SK-N-SH (cell line): ENCODE results near the gene NYNRIN. TPM values are rescaled to one million over a fixed set of nuclear protein-coding genes. Genes with fewer than 3 reads are reported as not detected.

Experiments used
- CTCF ChIA-PET: fragments of 300-600, 350-600 bp; formaldehyde crosslinking; extraction: SDS; loops from one replicate; lab custom pipeline; 2021; lab: Yijun Ruan, JAX
- POLR2A ChIA-PET: fragments of 350-600 bp; sonication (Branson Sonifier 250); formaldehyde crosslinking; extraction: SDS; loops from one replicate; lab custom pipeline; 2020; ENCODE audit warnings: antibody characterized with exemption, inconsistent platforms; lab: Yijun Ruan, JAX
- DNase-seq: peaks from one replicate; pipeline ENCODE4 v3.0.0; 2012
- H2AFZ ChIP-seq: fragments of 200-600 bp; sonication (generic); 2 replicates; pipeline ENCODE4 v1.8.1; 2016; ENCODE audit warnings: antibody characterized with exemption, mild to moderate bottlenecking, low read depth
- H3F3A ChIP-seq: fragments of 200-600 bp; sonication (generic); replicated peaks from 2 replicates; pipeline ENCODE3; 2016; ENCODE audit warnings: antibody characterized with exemption, mild to moderate bottlenecking; ENCODE audit not compliant: insufficient read depth
- H3K27ac ChIP-seq, 2 experiments: fragments of 200-500 bp in 1 of 2; fragments of 200-600 bp in 1 of 2; sonication (Bioruptor generic) in 1 of 2; sonication (generic), shearing (Covaris generic) in 1 of 2; 2 replicates each; pipeline versions ENCODE4 v1.5.1 to v1.6.1; 2014 to 2016; ENCODE audit warnings: low read depth in 2 of 2, inconsistent platforms in 1 of 2, low read length in 1 of 2, mild to moderate bottlenecking in 1 of 2, mixed read lengths in 1 of 2
- H3K27me3 ChIP-seq: fragments of 200-600 bp; sonication (generic), shearing (Covaris generic); 2 replicates; pipeline ENCODE4 v1.6.1; 2016; ENCODE audit warnings: mixed run types; ENCODE audit not compliant: insufficient read depth
- H3K36me3 ChIP-seq, 2 experiments: fragments of 200-500 bp in 1 of 2; fragments of 200-600 bp in 1 of 2; sonication (Bioruptor generic) in 1 of 2; sonication (generic) in 1 of 2; replicated peaks in 1 of 2; 2 replicates each; pipeline versions ENCODE3 to v1.5.1; 2014 to 2016; ENCODE audit warnings: low read length in 1 of 2, mild to moderate bottlenecking in 1 of 2; ENCODE audit not compliant: insufficient read depth in 2 of 2, control insufficient read depth in 1 of 2
- H3K4me1 ChIP-seq, 2 experiments: fragments of 200-500 bp in 1 of 2; fragments of 200-600 bp in 1 of 2; sonication (Bioruptor generic) in 1 of 2; sonication (generic), shearing (Covaris generic) in 1 of 2; 2 replicates each; pipeline versions ENCODE4 v1.5.1 to v1.6.1; 2014 to 2016; ENCODE audit warnings: low read depth in 1 of 2, low read length in 1 of 2, mixed run types in 1 of 2; ENCODE audit not compliant: insufficient read depth in 2 of 2, control insufficient read depth in 1 of 2
- H3K4me2 ChIP-seq: fragments of 200-600 bp; sonication (generic), shearing (Covaris generic); 2 replicates; pipeline ENCODE4 v1.6.1; 2017; ENCODE audit warnings: mixed run types
- H3K4me3 ChIP-seq, 2 experiments: fragments of 200-500 bp in 1 of 2; fragments of 200-600 bp in 1 of 2; sonication (Bioruptor generic) in 1 of 2; sonication (generic), shearing (Covaris generic) in 1 of 2; 2 replicates each; pipeline versions ENCODE4 v1.5.1 to v1.8.1; 2014 to 2016; ENCODE audit warnings: low read depth in 2 of 2, inconsistent platforms in 1 of 2, low read length in 1 of 2, mild to moderate bottlenecking in 1 of 2, mixed read lengths in 1 of 2, moderate library complexity in 1 of 2
- H3K79me2 ChIP-seq: fragments of 200-600 bp; sonication (generic); 2 replicates; pipeline ENCODE4 v1.8.1; 2017; ENCODE audit warnings: mild to moderate bottlenecking; ENCODE audit not compliant: insufficient read depth
- H3K9ac ChIP-seq: fragments of 200-600 bp; sonication (generic); 2 replicates; pipeline ENCODE4 v1.6.1; 2017; ENCODE audit warnings: mixed run types
- H3K9me2 ChIP-seq: fragments of 200-600 bp; sonication (generic); 2 replicates; pipeline ENCODE4 v1.6.1; 2017; ENCODE audit warnings: mixed run types
- H3K9me3 ChIP-seq: fragments of 200-600 bp; sonication (generic); 2 replicates; pipeline ENCODE4 v1.6.1; 2017; ENCODE audit warnings: mixed run types, mild to moderate bottlenecking, moderate library complexity
- H4K20me1 ChIP-seq: fragments of 200-600 bp; sonication (generic); 2 replicates; pipeline ENCODE4 v1.6.1; 2017; ENCODE audit warnings: mild to moderate bottlenecking, mixed run types; ENCODE audit not compliant: insufficient read depth
- FOXJ3 ChIP-seq: sonication (generic); formaldehyde crosslinking; IDR thresholded peaks from 2 replicates; pipeline ENCODE4 v1.5.1; 2020; ENCODE audit warnings: mild to moderate bottlenecking, missing genetic modification reagents
- FOXM1 ChIP-seq: IDR thresholded peaks from 2 replicates; pipeline ENCODE4 v1.4.0; 2012; ENCODE audit warnings: low read depth, mild to moderate bottlenecking
- GATA2 ChIP-seq: sonication (generic); formaldehyde crosslinking; IDR thresholded peaks from 2 replicates; pipeline ENCODE4 v1.5.0; 2020; ENCODE audit warnings: mild to moderate bottlenecking, missing genetic modification reagents
- MEF2A ChIP-seq: IDR thresholded peaks from 2 replicates; pipeline ENCODE4 v1.4.0; 2012; ENCODE audit warnings: low read depth, borderline replicate concordance
- MXI1 ChIP-seq: IDR thresholded peaks from 2 replicates; pipeline ENCODE4 v1.6.1; 2012; ENCODE audit warnings: mild to moderate bottlenecking, low read depth, low read length, improper control_type of control experiment
- RCOR1 ChIP-seq: fragments of 150-350 bp; IDR thresholded peaks from 2 replicates; pipeline ENCODE4 v1.6.1; 2017; ENCODE audit warnings: antibody characterized with exemption, low read length
- SMC3 ChIP-seq: IDR thresholded peaks from 2 replicates; pipeline ENCODE4 v1.6.1; 2012; ENCODE audit warnings: low read depth, low read length, improper control_type of control experiment
- WGBS: methylation state at CpG from one replicate; pipeline ENCODE4 v1.1.6; 2017; ENCODE audit warnings: low lambda C conversion rate; 5-methylcytosine and 5-hydroxymethylcytosine counted together
- polyA plus RNA-seq, 3 experiments: library from polyadenylated mRNA; depleted of rRNA; stranded (reverse); fragments of >200 nt; gene quantifications; 2 replicates each; pipeline ENCODE4 v1.2.3, GENCODE V29; 2012
- TF ChIP-seq, protein P1 (sequence below): IDR thresholded peaks from 2 replicates; pipeline ENCODE4 v1.4.0; 2012; ENCODE audit warnings: low read depth, borderline replicate concordance
- TF ChIP-seq, protein P2 (sequence below): IDR thresholded peaks from 2 replicates; pipeline ENCODE4; 2012

NYNRIN gene
- polyA plus RNA-seq, 1 of the 3 experiments (the other 2 are of a cell fraction), result 4.8 TPM

DNA sequence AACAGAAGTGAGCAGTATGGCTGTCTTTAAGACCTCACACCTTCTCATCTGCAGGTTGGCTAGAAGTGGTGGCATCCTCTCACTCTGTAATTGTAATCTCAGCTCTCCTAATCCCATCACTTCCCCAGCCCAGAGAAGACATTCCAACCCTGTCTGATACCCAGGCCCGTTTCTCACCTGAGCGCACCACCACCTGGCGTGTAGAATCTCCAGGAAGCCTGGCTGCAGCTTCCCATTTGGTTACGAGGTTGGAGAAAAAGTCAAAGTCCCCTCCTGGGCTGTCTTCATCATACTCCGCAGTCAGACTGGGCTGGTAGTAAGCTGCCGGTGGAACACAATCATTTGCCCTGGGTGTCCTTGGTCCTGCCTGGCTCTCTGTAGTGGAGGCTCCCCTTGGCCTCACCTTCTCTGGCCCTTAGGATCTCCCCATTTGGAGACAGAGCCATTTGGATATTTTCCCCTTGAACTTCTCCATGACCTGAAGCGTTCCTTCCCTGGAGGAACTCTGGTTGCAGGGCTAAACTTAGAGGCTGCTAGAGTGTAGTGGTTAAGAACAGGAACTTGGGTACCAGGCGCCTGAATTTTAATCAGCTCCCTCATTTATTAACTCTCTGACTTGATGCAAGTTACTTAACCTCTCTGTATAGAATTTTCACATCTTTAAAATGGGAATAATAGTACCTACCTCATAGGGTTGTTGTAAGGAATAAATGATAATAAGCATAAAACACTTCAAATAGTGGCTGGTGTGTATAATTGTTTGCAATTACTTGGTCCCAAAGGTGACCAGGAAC, 42.0 kb downstream of the NYNRIN start:
- Histone ChIP-seq H3K9me3 (no peaks in the 10 kb centered on the region), H3K27ac (peak overlapping the region in 1 of 2 experiments; percentile 97; a peak in 2 of 4 replicates), H3K36me3 (peaks cover 33 to 55% of the 10 kb centered on the region in 2 experiments), H3K4me3 (peak overlapping the region in 1 of 2 experiments; percentile 75; a peak in 1 of 4 replicates), H2AFZ (no peak overlapping the region), H4K20me1 (peaks cover 4% of the 10 kb centered on the region; the same call in 1 of the 2 replicates), H3K79me2 (peaks cover 30% of the 10 kb centered on the region), H3K4me2 (peak overlapping the region; percentile 94), H3K9ac (peak overlapping the region; percentile 97; the same call in 1 of the 2 replicates), H3K27me3 (no peaks in the 10 kb centered on the region), H3K4me1 (peaks cover 0 to 17% of the 10 kb centered on the region in 2 experiments; a peak in 2 of 4 replicates), H3F3A (peaks cover 22% of the 10 kb centered on the region), H3K9me2 (no peaks in the 10 kb centered on the region)
- WGBS, result 100% methylated on average over 6 of the region's 8 CpGs
- CTCF ChIA-PET, result interaction anchor here (2.2 to 16.4 kb wide), 4 partner anchors 9 to 113 kb away, joined by 11 to 445 read pairs (median 40); partner anchors contain the start of genes ADCY4, CBLN3, KHNYN and RIPK3
- POLR2A ChIA-PET, result interaction anchor here (1.6 to 1.8 kb wide), 2 partner anchors 74 to 107 kb away, joined by 6 to 7 read pairs; no protein-coding TSS in a partner anchor
- TF ChIP-seq MEF2A, result no peak
- no peak for DNase-seq

DNA sequence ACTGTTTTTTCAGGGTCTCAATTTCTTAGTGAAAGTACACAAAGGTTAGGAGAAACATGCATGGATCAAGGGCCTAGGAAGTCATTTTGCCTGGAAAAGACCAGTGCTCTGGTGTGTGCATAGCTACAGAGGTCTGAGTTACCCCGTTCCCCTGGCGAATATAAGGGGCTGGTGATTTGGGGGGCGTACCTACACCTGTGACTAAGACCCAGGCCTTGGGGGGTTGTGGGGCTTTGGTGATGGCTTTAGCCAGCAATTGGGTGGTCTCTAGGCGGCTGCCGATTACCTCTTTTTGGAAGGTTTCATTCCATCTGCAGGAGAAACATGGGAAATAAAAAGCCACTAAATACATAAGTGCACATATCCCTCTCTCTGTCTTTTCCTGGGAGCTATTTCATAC, 42.7 kb downstream of the NYNRIN start:
- peaks cover 15% of the 10 kb centered on the region for H3F3A ChIP-seq
- TF ChIP-seq, protein P1, sequence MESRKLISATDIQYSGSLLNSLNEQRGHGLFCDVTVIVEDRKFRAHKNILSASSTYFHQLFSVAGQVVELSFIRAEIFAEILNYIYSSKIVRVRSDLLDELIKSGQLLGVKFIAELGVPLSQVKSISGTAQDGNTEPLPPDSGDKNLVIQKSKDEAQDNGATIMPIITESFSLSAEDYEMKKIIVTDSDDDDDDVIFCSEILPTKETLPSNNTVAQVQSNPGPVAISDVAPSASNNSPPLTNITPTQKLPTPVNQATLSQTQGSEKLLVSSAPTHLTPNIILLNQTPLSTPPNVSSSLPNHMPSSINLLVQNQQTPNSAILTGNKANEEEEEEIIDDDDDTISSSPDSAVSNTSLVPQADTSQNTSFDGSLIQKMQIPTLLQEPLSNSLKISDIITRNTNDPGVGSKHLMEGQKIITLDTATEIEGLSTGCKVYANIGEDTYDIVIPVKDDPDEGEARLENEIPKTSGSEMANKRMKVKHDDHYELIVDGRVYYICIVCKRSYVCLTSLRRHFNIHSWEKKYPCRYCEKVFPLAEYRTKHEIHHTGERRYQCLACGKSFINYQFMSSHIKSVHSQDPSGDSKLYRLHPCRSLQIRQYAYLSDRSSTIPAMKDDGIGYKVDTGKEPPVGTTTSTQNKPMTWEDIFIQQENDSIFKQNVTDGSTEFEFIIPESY, result no peak
- no peak for TF ChIP-seq GATA2 (CRISPR knock-in tag)
- TF ChIP-seq FOXM1, result no peak
- TF ChIP-seq MXI1, result no peak
- TF ChIP-seq RCOR1, result no peak
- TF ChIP-seq, protein P2, sequence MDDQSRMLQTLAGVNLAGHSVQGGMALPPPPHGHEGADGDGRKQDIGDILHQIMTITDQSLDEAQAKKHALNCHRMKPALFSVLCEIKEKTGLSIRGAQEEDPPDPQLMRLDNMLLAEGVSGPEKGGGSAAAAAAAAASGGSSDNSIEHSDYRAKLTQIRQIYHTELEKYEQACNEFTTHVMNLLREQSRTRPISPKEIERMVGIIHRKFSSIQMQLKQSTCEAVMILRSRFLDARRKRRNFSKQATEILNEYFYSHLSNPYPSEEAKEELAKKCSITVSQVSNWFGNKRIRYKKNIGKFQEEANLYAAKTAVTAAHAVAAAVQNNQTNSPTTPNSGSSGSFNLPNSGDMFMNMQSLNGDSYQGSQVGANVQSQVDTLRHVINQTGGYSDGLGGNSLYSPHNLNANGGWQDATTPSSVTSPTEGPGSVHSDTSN, result no peak
- no peak for TF ChIP-seq SMC3
- TF ChIP-seq FOXJ3 (CRISPR knock-in tag), result no peak
- H3K4me2 ChIP-seq, result peak overlapping the region; percentile 94
- no peak for DNase-seq
- peaks cover 0 to 17% of the 10 kb centered on the region in 2 experiments; a peak in 2 of 4 replicates for H3K4me1 ChIP-seq
- no peaks in the 10 kb centered on the region for H3K27me3 ChIP-seq
- ChIA-PET CTCF (interaction anchor here (2.2 to 16.4 kb wide), 4 partner anchors 10 to 114 kb away, joined by 11 to 445 read pairs (median 40); partner anchors contain the start of genes ADCY4, CBLN3, KHNYN and RIPK3), POLR2A (interaction anchor here (0.7 to 1.8 kb wide), 4 partner anchors 12 to 199 kb away, joined by 3 to 7 read pairs (median 5); partner anchors contain the start of genes CBLN3, KHNYN and TINF2)
- no peaks in the 10 kb centered on the region for H3K9me3 ChIP-seq
- H4K20me1 ChIP-seq, result peaks cover 1% of the 10 kb centered on the region; the same call in 1 of the 2 replicates
- peaks cover 33 to 49% of the 10 kb centered on the region in 2 experiments for H3K36me3 ChIP-seq
- no peaks in the 10 kb centered on the region for H3K9me2 ChIP-seq
- H3K4me3 ChIP-seq, result peak overlapping the region; percentile 61 to 75
- peak overlapping the region; percentile 97 to 98 for H3K27ac ChIP-seq
- H2AFZ ChIP-seq, result no peak overlapping the region
- peaks cover 30% of the 10 kb centered on the region for H3K79me2 ChIP-seq
- peak overlapping the region; percentile 97 for H3K9ac ChIP-seq
- 49% methylated on average over 5 of the region's 5 CpGs for WGBS
